GM18517 (cell line): Measurements from ENCODE around the gene TINAGL1.

ENCODE experiments used
- ATAC-seq: cut with Tn5 transposase; IDR thresholded peaks from one replicate; pipeline ENCODE4 v1.9.1; 2021; ENCODE audit warnings: mild to moderate bottlenecking, moderate library complexity; ENCODE audit not compliant: unreplicated experiment

Gene TINAGL1

DNA sequence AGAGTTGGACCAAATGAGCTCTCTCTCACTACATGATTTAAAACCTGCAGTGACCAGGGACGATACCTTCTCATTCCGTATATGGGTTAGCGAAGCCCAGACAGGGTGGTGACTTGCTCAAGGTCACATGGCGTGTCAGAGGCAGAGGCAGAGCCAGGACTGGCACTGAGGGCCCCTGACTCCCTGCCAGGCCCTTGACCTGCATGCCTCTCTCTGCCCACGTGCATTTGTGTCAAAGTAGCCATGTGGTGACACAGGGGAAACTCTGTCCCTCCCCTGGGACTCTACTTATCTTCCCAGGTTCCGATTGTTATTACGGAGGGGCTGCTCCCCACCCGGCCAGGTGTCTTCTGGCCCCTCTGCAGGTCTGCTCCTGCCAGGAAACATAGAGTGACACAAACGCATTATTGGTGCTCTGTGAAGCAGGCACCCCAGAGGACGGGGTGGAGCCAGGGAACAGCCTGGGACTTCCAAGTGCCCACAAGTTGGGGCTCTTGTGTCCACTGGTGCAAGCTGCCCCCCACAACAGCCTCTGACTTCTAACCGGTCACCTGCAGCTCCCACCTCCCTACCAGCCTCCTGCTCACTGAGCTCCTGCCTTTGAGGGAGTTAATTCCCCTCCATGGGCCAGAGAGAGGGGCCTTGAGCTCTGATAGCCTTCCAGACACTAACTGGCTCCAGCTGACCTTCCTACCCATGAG lies 7.3 kb upstream of the TINAGL1 start:
- ATAC-seq, result no peak

DNA sequence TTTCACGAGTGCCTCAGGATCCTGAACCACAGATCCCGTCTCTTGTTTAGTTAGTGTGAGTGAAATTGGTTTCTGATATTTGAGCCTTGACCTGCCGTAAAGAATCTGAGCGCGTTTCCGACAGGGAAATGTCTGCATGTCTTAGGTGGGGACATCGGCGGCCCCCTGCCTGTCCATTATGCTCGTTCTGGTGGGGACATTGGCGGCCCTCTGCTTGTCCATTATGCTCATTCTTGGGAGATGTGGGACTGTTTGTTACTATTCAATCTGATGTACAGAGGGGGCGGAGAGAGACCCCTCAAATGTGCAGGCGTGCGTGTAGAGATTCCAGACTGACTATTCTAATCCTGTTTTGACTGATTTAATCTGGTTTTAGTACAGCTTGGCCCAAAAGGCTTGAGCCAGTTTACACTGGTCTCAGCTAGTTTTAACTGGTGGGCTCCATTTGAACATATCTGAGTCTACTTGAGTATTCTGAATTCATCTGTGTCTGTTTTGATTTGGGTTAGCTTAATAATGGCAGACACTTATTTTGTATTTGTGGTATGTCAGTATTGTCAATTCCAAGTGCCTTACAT lies 6.6 kb upstream of the TINAGL1 start:
- ATAC-seq, result no peak

DNA sequence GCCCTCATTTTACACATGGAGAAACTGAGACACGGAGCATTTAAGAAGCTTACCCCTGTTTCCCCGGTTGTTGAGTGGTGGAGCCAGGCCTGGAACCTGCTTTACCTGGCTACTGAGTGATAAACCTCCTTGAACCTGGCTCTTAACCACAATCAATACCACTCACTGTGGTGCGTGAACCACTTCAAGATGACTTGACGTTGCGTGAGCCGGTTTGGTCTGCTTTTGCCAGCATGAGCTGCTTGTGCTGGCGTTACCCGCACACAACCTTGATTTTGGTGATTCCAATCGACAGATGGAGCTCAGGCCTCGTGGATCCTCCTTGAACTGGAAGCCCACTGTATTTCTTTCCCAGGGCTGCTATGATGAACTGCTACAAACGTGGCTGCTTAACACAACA lies 6.1 kb upstream of the TINAGL1 start:
- ATAC-seq, result no peak

DNA sequence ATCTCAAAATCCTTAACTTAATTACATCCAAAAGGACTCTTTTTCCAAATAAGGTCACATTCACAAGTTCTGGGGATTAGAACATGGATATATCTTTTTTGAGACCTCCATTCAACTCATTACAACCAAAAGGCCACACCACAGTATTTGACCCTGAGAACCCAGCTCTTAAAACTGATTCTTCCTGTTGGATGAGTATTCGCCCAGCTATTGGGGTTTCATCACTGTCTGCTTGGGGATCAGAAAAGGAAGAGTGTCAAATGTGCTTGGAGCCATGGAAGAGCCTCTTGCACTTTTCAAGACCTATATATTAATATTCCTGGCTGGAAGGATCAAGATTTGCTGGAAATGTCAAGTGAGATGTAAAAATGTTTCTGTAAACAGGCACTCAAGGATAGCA lies 5.4 kb upstream of the TINAGL1 start:
- no peak for ATAC-seq

DNA sequence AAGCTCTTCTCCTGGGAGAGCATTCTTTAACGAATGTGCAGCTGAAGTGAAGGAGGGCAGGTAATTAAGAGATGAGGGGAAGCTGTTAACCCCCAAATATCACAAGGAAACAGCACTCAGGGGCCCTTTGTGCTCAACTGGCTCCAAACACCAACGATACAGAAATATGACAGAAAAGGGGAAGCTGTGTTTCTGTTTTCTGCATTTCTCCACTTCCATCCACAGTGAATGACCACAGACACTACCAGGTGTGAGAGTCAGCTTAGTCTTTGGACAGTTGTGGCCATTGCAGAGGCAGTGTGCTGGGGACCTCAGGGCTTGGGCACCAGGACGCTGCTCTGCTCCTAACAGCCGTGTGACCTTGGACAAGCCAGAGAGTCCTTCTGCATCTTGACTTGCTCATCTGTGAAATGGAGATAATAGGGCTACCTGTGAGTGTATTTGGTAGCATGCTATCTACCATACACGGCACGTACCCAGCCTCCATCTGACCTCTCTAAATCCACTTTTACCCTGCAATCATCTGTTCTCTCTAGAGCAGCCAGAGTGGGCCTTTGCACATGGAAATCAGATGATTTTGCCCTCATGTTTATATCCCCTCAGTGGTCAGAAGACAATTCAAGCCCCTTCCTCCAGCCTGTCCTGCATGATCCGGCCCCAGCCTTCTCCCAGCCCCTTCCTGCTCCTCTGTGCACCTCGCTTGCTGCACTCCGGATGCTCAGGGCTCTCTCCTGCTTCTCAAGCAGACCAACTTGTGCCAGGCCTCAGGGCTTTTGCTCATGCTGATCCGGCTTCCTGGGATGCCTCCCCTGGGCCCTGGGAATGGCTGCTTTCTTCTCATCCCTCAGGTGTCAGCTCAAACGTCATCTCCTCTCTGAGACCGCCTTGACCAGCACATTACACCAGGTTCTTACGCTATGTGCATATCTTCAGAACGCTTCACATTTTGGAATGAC lies 4.7 kb upstream of the TINAGL1 start:
- ATAC-seq, result no peak

DNA sequence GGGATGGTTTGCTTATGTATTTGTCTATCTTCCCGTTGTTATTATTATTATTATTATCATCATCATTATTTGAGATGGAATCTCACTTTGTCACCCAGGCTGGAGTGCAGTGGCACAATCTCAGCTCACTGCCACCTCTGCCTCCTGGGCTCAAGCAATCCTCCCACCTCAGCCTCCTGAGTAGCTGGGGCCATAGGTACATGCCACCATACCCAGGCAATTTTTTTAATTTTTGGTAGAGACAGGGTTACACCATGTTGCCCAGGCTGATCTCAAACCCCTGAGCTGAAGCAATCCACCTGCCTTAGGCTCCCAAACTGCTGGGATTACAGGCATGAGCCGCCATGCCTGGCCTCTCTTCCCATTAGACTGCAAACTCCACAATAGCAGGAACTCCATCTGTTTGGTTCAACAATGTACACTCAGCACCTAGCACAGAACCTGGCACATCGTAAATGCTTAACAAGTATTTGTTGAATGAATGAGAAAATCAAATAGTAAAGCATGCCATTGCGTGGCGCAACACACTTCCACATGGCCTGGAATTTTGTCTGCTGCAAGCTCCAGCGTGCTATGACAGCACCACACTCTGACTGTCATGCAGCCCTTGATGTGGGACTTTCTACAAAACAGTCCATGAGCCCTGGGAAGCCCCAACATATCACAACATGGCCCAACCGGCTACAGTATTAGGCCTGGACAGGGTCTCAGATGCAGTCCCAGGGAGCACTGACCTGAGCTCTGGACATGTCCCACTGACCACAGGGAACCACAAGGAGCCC lies 3.8 kb upstream of the TINAGL1 start:
- no peak for ATAC-seq

DNA sequence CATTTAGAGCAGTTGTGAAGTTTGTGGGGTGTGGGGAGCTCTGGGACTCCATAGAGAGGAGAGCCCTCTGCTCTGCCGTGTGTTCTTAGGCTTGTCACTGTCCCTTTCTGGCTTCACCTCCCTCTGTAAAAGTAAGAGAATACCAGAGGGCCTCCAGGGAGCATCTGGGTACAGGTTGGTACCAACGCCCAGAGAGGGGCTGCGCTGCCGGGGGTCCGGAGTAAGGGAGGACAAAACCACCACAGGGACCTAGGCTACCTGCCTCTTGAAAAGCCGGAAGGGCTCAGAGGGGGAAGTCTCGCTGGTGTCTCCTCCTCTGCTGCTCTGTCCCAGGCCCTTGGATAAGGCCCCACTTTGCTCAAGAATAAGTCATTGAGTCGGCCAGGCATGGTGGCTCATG lies 3.1 kb upstream of the TINAGL1 start:
- ATAC-seq, result no peak

DNA sequence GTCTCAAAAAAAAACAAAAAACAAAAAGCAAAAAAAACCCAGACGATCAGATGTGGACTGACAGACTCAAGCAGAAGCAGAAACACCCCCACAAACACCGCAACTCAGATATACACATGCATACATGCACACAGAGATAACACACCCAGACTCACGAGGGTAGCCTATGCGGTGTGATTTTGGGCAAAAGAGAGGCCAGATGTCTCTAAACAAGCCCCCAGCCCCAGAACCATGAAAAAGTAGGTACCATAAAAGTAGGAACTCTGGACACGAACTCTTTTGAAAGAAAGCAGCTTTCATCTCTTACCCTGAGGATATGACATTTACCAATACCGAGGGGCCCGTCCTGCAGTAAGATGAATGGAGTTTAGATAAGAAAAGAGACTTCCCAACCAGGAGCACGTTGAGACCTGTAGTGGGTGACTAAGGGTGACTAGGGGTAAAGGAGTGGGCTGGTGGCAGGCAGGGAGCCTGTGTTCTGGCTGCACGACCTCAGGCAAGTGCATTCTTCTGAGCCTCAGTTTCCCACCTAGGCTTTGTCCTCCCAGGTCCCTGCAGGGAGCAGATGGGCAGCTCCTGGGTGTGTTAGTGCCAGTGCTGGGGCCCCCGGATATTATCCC lies 1.5 kb upstream of the TINAGL1 start:
- no peak for ATAC-seq

DNA sequence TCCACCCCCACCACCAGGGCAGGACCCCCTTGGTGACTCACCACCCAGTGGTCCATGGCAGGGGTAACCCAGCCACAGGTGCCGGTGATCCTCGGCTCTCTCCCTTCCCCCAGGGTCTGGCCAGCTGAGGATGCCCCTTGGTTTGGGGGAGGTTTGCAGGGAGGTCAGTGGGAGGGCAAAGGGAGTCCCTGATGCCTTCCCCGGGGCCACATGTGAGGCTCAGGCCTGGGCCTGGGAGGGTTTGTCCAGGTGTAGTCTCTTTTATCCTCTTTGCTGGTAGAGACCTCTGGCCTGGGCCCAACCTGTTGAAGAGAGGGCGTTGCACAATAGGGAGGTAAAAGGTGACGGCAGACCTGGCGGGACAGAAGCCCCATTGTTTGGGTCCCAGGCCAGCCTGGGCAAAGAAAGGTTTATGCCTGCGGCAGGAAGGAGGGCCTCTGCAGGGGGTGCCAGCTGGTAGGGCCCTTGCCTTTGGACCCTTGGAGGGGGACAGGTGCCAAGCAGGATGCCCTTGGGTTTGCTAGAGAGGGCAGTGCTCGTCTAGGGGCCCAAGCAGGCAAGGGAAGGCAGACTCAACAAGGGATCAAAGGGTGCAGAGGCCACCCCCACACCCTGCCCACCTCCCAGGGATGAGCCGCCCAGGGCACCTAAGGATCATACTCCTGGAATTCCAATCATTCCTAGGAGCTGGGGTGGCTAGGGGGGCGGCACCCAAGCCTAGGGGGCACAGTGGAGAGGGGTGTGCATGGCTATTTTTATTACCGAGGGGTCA lies 760 bp upstream of the TINAGL1 start:
- no peak for ATAC-seq

DNA sequence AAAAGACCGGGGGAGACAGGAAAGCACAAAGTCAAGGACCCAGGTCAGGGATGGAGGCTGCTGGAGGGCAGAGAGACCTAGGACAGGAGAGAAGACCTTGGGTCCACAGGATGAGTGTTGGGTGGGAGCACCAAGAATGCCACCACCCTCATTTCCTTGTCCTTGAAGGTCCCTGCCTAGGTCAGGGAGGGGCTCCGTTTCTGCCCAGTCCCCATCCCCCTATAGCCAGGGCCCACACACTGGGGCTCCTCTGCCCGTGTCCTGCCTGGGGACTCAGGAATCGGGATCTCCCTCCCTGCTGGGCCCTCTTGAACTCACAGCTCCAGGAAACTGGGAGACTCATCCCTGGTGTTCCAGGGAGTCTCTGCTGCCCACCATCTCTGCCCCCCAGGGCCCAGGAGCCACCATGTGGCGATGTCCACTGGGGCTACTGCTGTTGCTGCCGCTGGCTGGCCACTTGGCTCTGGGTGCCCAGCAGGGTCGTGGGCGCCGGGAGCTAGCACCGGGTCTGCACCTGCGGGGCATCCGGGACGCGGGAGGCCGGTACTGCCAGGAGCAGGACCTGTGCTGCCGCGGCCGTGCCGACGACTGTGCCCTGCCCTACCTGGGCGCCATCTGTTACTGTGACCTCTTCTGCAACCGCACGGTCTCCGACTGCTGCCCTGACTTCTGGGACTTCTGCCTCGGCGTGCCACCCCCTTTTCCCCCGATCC lies 584 bp downstream of the TINAGL1 start:
- no peak for ATAC-seq

DNA sequence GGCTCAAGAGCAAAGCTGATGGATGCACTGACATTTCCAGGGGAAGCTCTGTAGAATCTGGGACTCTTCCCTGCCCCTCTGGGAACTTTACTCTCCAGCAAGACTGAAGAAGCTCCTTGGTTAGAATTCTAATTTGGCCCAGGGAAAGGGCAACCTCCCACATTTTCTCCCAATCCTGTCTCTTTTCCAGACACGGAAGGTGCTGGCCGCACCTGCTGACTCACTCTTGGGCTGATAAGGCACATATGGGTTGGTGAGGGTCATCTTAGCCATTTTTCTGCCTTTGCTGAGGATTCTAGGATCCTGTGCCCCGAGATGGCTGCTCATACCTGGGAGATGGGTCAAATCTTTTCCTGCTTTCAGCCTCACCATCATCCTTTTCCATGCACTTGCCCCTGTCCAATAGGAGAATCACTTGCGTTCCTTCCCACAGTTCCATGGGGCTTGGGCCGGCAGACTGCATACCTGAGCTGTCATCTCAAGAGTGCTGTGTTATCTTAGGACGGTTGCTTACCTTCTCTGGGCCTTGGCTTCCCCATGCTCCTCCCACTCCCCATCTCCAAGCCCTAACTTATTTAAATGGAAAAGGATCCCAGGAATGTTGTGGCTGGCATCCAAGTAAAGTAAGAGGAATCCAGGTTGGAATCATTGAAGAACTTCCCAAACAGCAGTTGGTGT lies 1.3 kb downstream of the TINAGL1 start:
- ATAC-seq, result no peak

DNA sequence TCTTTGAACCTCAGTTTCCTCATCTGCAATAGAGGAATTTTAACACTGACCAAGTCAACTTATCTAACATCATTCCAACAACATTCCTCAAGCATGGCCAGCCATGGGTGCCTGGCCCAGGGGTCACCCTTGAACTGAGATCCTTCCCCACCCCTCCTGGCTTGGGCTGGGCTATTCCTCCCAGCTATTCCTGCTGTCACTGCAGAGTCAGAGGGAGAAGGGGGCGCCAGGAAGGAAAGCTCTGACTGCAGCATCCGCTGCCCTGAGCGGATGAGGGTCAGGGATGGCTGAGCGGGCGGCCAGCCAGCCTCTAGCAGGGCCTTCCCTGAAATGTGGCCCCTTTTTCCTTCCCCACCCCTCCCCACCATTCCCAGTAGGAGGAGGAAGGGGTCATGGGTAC lies 3.1 kb downstream of the TINAGL1 start:
- no peak for ATAC-seq

DNA sequence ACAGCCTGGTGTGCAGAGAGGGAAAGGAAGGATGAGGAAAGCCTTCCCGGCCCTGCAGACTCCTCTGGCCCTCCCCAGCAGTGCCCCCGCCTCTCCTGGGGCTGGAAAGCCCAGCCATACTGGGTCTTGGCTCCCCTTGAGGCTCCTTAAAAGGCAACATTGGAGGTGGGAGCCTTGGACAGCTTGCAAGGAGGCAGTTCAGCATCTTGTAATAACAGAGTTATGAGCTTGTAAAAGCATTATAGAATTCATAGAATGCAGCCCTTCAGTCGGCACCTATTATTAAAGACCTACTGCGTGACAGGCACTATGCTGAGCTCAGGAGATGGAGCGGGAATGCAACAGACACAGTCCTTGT lies 4.2 kb downstream of the TINAGL1 start:
- no peak for ATAC-seq

DNA sequence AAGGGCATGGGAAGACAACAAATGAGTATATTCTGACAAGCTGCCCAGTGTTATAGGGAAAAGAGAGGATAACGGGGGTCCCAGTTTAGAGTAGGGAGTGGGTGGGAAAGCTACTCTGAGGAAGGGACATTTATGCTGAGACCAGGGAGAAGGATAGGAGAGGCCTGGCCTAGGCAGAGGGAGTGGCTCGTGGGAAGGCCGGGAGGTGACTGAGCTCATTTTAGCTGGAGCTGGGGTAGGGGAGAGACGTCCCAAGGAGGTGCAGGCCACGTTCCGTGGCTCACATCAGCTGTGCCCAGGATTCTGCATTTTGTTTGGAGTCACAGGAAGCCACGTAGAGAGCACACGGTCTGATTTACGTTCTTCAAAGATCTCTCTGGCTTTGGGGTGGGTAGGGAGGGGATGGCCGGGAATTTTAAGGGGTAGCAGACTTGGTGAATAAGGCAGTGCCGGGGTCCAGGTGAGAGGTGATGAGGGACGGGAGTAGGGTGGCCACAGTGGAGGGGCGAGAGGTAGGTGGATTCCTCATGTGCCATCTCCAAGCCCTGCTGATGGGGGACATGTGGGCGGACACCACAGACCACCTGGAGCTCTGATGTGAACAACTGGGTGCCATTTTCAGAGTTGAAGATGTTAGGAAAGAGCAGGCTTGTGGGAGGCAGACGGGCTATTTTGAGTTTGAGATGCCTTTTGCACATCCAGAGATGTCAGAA lies 4.7 kb downstream of the TINAGL1 start:
- no peak for ATAC-seq

DNA sequence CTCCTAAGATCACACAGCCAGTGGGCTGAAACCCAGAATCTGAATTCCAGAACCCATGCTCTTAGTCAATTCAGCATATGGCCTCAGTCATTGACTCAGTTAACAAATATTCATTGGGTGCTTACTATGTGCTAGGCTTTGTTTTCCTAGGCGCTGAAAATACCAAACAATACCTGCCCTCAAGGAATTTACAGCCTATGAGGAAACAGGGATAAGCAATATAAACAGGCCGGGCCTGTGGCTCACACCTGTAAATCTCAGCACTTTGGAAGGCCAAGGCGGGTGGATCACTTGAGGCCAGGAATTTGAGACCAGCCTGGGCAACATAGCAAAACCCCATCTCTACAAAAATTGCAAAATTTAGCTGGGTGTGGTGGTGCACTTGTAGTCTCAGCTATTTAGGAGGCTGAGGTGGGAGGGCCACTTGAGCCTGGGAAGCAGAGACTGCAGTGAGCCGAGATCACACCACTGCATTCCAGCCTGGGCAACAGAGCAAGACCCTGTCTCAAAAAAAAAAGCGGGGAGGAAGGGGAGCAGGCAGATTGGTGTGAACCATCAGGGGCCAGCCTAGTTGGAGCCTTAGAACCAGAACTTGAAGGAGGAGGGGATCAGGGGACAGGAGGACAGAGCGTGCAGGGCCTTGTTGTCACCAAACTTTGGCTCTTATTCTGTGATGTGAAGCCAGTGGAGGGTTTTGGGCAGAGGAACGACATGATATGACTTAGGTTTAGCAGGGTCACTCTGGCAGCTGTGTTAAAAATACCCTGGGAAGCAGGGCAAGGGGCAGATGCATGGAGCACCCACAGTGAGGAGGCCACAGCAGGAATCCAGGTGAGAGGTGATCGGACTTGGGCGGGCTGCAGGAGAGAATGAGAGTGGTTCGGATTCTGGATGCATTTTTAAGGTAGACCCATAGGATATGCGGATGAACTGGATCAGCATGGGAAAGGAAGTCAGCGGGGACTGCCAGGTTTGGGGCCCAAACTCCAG lies 5.8 kb downstream of the TINAGL1 start:
- ATAC-seq, result no peak

DNA sequence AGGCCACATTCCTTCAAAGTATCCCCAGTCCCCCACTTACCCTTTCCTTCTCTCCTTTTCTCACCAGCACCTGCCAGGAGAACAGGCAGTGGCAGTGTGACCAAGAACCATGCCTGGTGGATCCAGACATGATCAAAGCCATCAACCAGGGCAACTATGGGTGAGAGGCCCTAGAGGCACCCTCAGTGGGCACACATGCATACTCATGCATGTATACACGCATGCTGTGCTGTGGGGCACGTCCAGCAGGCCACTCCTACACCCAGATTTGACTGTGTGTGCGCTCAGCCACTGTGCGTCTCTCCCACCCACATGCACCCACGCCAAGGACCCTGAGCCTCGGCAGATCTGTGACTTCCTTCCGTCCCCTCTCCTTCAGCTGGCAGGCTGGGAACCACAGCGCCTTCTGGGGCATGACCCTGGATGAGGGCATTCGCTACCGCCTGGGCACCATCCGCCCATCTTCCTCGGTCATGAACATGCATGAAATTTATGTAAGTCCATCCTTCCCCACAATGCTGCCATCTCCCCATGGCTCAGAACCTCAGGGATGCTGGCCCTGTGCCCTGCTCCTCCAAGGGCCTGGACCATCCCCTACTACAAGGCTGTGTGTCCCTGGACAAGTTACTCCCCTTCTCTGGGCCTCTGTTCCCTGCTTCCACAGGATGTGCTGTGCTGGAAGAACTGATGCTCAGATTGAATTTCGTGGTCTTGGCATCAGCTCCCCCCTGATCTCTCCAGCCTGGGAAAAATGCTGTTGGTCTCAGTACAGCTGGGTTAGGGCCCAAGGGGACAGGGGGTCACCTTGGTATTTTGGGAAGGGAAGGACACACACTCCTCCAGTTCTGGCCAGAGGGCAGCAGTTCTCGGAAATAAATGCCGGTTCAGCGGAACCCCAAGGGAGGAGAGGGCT lies 7.0 kb downstream of the TINAGL1 start:
- ATAC-seq, result no peak
